Measurements from ENCODE around the gene SERPINB12.

The SERPINB12 gene

GRCh38 chr18:63603772-63604171 lies 61.6 kb downstream of the SERPINB12 start:
- no peak for DNase-seq (ENCODE audit: low spot score)

- no peak for DNase-seq (ENCODE audit: low spot score)
Observed at GRCh38 chr18:63604791-63605567, 62.8 kb downstream of the SERPINB12 start.

- DNase-seq (ENCODE audit: low spot score) = no peak
Observed at GRCh38 chr18:63606526-63606925, 64.4 kb downstream of the SERPINB12 start.

GRCh38 chr18:63613420-63613819 lies 71.3 kb downstream of the SERPINB12 start:
- DNase-seq (ENCODE audit: low spot score) = no peak

- DNase-seq (ENCODE audit: low spot score) = no peak
Observed at GRCh38 chr18:63617049-63617914, 75.1 kb downstream of the SERPINB12 start.

GRCh38 chr18:63617915-63618234 lies 75.7 kb downstream of the SERPINB12 start:
- DNase-seq (ENCODE audit: low spot score) = no peak

Data from D341Med (cell line).